Stimulated activated CD4-positive, alpha-beta T cell treated with anti-CD3 and anti-CD28 coated beads, Interleukin-1b, Interleukin-23, amount 100 ng/mL, for 48 hours (primary cell): ENCODE results near the gene VAPB.

Experiments used
- DNase-seq: peaks from one replicate; pipeline ENCODE4 v3.0.0-alpha.2; 2020

VAPB gene

GRCh38 chr20:58486207-58486606, 97.2 kb downstream of the VAPB start:
- no peak for DNase-seq

GRCh38 chr20:58492074-58492718, 103.2 kb downstream of the VAPB start:
- DNase-seq: no peak

- no peak for DNase-seq
Observed at GRCh38 chr20:58492795-58493524, 103.9 kb downstream of the VAPB start.

- DNase-seq: no peak
Observed at GRCh38 chr20:58494923-58495622, 106.0 kb downstream of the VAPB start.

GRCh38 chr20:58495623-58496428, 106.8 kb downstream of the VAPB start:
- DNase-seq: no peak

GRCh38 chr20:58496429-58496769, 107.4 kb downstream of the VAPB start:
- DNase-seq: no peak

GRCh38 chr20:58497076-58497641, 108.1 kb downstream of the VAPB start:
- no peak for DNase-seq

- DNase-seq: no peak
Observed at GRCh38 chr20:58497724-58498469, 108.9 kb downstream of the VAPB start.

GRCh38 chr20:58498470-58499068, 109.5 kb downstream of the VAPB start:
- no peak for DNase-seq

- DNase-seq: no peak
Observed at GRCh38 chr20:58500256-58500655, 111.2 kb downstream of the VAPB start.
